CD14-positive monocyte (primary cell): Measurements from ENCODE around the gene SLC25A13. TPM values are rescaled to one million over a fixed set of nuclear protein-coding genes. Genes with fewer than 3 reads are reported as not detected.

Experiments
- DNase-seq, 3 donors: peaks; one replicate each; pipeline ENCODE4 v3.0.0-alpha.2; 2011 to 2022
- H2AFZ ChIP-seq: 2 replicates; pipeline ENCODE4 v1.6.0; 2012; ENCODE audit warnings: mild to moderate bottlenecking, low read depth, low read length, inconsistent platforms; ENCODE audit not compliant: insufficient read depth, poor library complexity, severe bottlenecking
- H3K27ac ChIP-seq, 2 donors: 1 replicate in 1 of 2; 2 replicates in 1 of 2; pipeline ENCODE4 v1.5.1; 2012 to 2013; ENCODE audit warnings: low read length in 2 of 2, control low read depth in 1 of 2, inconsistent platforms in 1 of 2, low read depth in 1 of 2, mild to moderate bottlenecking in 1 of 2
- H3K27me3 ChIP-seq, 2 donors: one replicate each; pipeline versions ENCODE4 v1.6.0 to v1.6.1; 2011 to 2013; ENCODE audit warnings: low read length in 2 of 2; ENCODE audit not compliant: control insufficient read depth in 2 of 2, insufficient read depth in 2 of 2
- H3K36me3 ChIP-seq, 2 donors: replicated peaks in 1 of 2; 1 replicate in 1 of 2; 2 replicates in 1 of 2; pipeline versions ENCODE4 v1.5.1 to v1.6.1; 2012 to 2013; ENCODE audit warnings: low read length in 2 of 2, control low read depth in 1 of 2, inconsistent platforms in 1 of 2, mild to moderate bottlenecking in 1 of 2; ENCODE audit not compliant: insufficient read depth in 2 of 2, control insufficient read depth in 1 of 2
- H3K4me1 ChIP-seq, 2 donors: 1 replicate in 1 of 2; 2 replicates in 1 of 2; pipeline versions ENCODE4 v1.5.1 to v1.6.1; 2012 to 2013; ENCODE audit warnings: low read length in 2 of 2, control low read depth in 1 of 2, inconsistent platforms in 1 of 2, mild to moderate bottlenecking in 1 of 2, moderate library complexity in 1 of 2; ENCODE audit not compliant: insufficient read depth in 2 of 2, control insufficient read depth in 1 of 2
- H3K4me2 ChIP-seq: replicated peaks from 2 replicates; pipeline ENCODE3; 2012; ENCODE audit warnings: low read length, moderate library complexity, mild to moderate bottlenecking; ENCODE audit not compliant: poor library complexity, severe bottlenecking; ENCODE audit errors: extremely low read depth
- H3K4me3 ChIP-seq, 3 experiments: fragments of 200-600 bp in 1 of 3; sonication (generic) in 1 of 3; replicated peaks in 1 of 3; 1 replicate in 2 of 3; 2 replicates in 1 of 3; pipeline ENCODE4 v1.5.1; 2011 to 2013; ENCODE audit warnings: low read length in 3 of 3, mild to moderate bottlenecking in 3 of 3, control low read depth in 2 of 3, low read depth in 2 of 3, inconsistent platforms in 1 of 3, moderate library complexity in 1 of 3
- H3K79me2 ChIP-seq: 2 replicates; pipeline ENCODE4 v1.6.0; 2012; ENCODE audit warnings: mild to moderate bottlenecking, control low read depth, inconsistent platforms, low read length, moderate library complexity; ENCODE audit not compliant: insufficient read depth
- H3K9ac ChIP-seq: 2 replicates; pipeline ENCODE4 v1.6.0; 2017; ENCODE audit warnings: low read length, mild to moderate bottlenecking; ENCODE audit not compliant: insufficient read depth, poor library complexity, severe bottlenecking
- H3K9me3 ChIP-seq, 2 donors: replicated peaks in 1 of 2; 1 replicate in 1 of 2; 2 replicates in 1 of 2; pipeline versions ENCODE4 v1.5.1 to v1.6.1; 2012 to 2013; ENCODE audit warnings: low read length in 2 of 2, control low read depth in 1 of 2; ENCODE audit not compliant: control insufficient read depth in 1 of 2, insufficient read depth in 1 of 2
- H4K20me1 ChIP-seq: 2 replicates; pipeline ENCODE4 v1.6.0; 2012; ENCODE audit warnings: mild to moderate bottlenecking, low read length, control low read depth, moderate library complexity; ENCODE audit not compliant: insufficient read depth
- H3K27ac Mint-ChIP-seq, 7 donors: one replicate each; pipeline ENCODE4 v1.8.0; 2020; ENCODE audit warnings: mild to moderate bottlenecking in 7 of 7, mixed read lengths in 7 of 7, moderate library complexity in 6 of 7, inconsistent platforms in 2 of 7
- H3K27me3 Mint-ChIP-seq, 3 donors: one replicate each; pipeline ENCODE4 v1.8.0; 2021 to 2022; ENCODE audit warnings: low read depth in 3 of 3, mild to moderate bottlenecking in 3 of 3, mixed read lengths in 3 of 3, moderate library complexity in 3 of 3, inconsistent platforms in 1 of 3
- H3K36me3 Mint-ChIP-seq, 2 donors: one replicate each; pipeline ENCODE4 v1.8.0; 2020; ENCODE audit warnings: mixed read lengths in 2 of 2, inconsistent platforms in 1 of 2, mild to moderate bottlenecking in 1 of 2
- H3K4me1 Mint-ChIP-seq: one replicate; pipeline ENCODE4 v1.8.0; 2020; ENCODE audit warnings: mild to moderate bottlenecking, mixed read lengths
- H3K4me3 Mint-ChIP-seq, 2 donors: one replicate each; pipeline ENCODE4 v1.8.0; 2020; ENCODE audit warnings: mild to moderate bottlenecking in 2 of 2, mixed read lengths in 2 of 2, moderate library complexity in 1 of 2
- H3K9me3 Mint-ChIP-seq, 7 donors: one replicate each; pipeline ENCODE4 v1.8.0; 2020 to 2022; ENCODE audit warnings: mixed read lengths in 7 of 7, mild to moderate bottlenecking in 6 of 7, moderate library complexity in 6 of 7, inconsistent platforms in 2 of 7
- WGBS: methylation state at CpG from one replicate; pipeline ENCODE4 v1.1.5; 2013; ENCODE audit warnings: missing lambda C conversion rate; ENCODE audit not compliant: insufficient coverage; 5-methylcytosine and 5-hydroxymethylcytosine counted together
- intact Hi-C, 2 donors: fragments of 100-400 bp; cut with micrococcal nuclease; formaldehyde crosslinking; loops; one replicate each; pipeline versions ENCODE4 v1.15.0 to v1.15.1; 2023
- polyA plus RNA-seq, 3 donors: library from polyadenylated mRNA; depleted of rRNA in 1 of 3; unstranded in 2 of 3; stranded (reverse) in 1 of 3; fragments of 300-500 nt in 2 of 3; fragments of >200 nt in 1 of 3; fragmentation: Illumina TruSeq in 2 of 3; gene quantifications; 1 replicate in 2 of 3; 2 replicates in 1 of 3; pipeline ENCODE4 v1.2.3, GENCODE V29; 2012 to 2021
- TF ChIP-seq, protein P1 (sequence below): fragments of 200-600 bp; IDR thresholded peaks from one replicate; pipeline ENCODE4 v1.8.0; 2022; ENCODE audit warnings: antibody characterized with exemption, mild to moderate bottlenecking

Gene SLC25A13
- polyA plus RNA-seq, 3 donors: 12.7 to 15.7 (median 14.4) TPM

DNA sequence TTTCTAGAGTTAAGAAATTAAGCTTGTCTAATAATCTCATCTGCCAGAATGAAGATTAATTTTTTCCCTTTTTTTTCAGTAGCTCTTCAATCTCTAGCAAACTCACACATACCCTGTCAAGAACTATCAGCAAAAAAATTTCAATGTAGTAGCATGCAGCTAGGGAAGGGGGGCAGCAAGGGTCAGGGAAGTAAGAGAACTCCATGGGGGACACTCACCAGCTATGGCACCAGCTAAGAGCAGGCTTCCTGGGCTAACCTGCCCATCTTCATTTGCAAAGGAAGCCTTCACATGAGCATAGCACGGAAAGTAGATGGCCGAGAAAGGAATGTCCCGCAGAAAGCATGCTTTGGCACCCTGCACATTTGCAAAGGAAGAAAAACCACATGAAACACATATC lies 190.4 kb downstream of the SLC25A13 start:
- peaks cover 13 to 52% of the 10 kb centered on the region in 2 donors for H3K36me3 ChIP-seq
- H3K27ac ChIP-seq: no peak overlapping the region
- no CpG with 5 or more reads among the region's 3 CpGs for WGBS
- Mint-ChIP-seq H3K36me3 (peaks cover 53 to 69% of the 10 kb centered on the region in 2 donors), H3K27ac (peak overlapping the region in 1 of 7 donors; percentile 38), H3K4me1 (no peaks in the 10 kb centered on the region), H3K27me3 (no peaks in the 10 kb centered on the region), H3K4me3 (no peak overlapping the region), H3K9me3 (no peaks in the 10 kb centered on the region)
- no peak overlapping the region for H3K4me2 ChIP-seq
- no peaks in the 10 kb centered on the region for H4K20me1 ChIP-seq
- H3K79me2 ChIP-seq: no peaks in the 10 kb centered on the region
- no peak overlapping the region for H2AFZ ChIP-seq
- no peaks in the 10 kb centered on the region for H3K27me3 ChIP-seq
- intact Hi-C loops: no loop called here
- H3K4me3 ChIP-seq: no peak overlapping the region
- H3K4me1 ChIP-seq: no peaks in the 10 kb centered on the region
- no peaks in the 10 kb centered on the region for H3K9me3 ChIP-seq
- TF ChIP-seq, protein P1, sequence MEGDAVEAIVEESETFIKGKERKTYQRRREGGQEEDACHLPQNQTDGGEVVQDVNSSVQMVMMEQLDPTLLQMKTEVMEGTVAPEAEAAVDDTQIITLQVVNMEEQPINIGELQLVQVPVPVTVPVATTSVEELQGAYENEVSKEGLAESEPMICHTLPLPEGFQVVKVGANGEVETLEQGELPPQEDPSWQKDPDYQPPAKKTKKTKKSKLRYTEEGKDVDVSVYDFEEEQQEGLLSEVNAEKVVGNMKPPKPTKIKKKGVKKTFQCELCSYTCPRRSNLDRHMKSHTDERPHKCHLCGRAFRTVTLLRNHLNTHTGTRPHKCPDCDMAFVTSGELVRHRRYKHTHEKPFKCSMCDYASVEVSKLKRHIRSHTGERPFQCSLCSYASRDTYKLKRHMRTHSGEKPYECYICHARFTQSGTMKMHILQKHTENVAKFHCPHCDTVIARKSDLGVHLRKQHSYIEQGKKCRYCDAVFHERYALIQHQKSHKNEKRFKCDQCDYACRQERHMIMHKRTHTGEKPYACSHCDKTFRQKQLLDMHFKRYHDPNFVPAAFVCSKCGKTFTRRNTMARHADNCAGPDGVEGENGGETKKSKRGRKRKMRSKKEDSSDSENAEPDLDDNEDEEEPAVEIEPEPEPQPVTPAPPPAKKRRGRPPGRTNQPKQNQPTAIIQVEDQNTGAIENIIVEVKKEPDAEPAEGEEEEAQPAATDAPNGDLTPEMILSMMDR: no peak
- no peak for DNase-seq
- H3K9ac ChIP-seq: no peak overlapping the region

DNA sequence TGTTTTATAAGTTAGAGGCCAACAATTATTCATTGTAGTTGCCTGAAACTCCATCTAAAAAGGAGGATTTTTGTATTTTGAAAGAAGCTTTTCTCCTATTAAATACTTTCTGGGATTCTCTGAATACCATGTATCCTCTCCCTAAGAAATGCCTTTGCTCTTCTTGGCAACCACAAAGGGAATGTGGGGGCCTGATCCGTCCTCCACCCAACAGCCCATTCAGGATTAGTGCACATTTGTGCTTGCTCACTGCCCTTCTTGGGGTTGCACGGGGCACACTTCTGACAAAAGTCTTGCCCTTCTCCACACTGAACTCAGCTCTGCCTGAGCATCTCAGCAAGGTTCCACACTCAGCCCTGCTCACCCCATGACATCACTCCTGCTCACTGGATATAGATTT lies 194.2 kb downstream of the SLC25A13 start:
- TF ChIP-seq, protein P1: no peak
- no peaks in the 10 kb centered on the region for H3K27me3 Mint-ChIP-seq
- Histone ChIP-seq H2AFZ (no peak overlapping the region), H3K27me3 (no peaks in the 10 kb centered on the region), H4K20me1 (no peaks in the 10 kb centered on the region), H3K36me3 (peaks cover 13 to 40% of the 10 kb centered on the region in 2 donors), H3K79me2 (no peaks in the 10 kb centered on the region), H3K4me3 (no peak overlapping the region), H3K9ac (no peak overlapping the region), H3K4me2 (no peak overlapping the region), H3K4me1 (no peaks in the 10 kb centered on the region), H3K9me3 (no peaks in the 10 kb centered on the region), H3K27ac (no peak overlapping the region)
- peaks cover 55 to 71% of the 10 kb centered on the region in 2 donors for H3K36me3 Mint-ChIP-seq
- 100% methylated on average over 2 of the region's 2 CpGs for WGBS
- H3K4me1 Mint-ChIP-seq: no peaks in the 10 kb centered on the region
- intact Hi-C loops: no loop called here
- H3K4me3 Mint-ChIP-seq: no peak overlapping the region
- no peaks in the 10 kb centered on the region for H3K9me3 Mint-ChIP-seq
- no peak for DNase-seq
- H3K27ac Mint-ChIP-seq: peak overlapping the region in 1 of 7 donors; percentile 38
